ENCODE measurements around the gene STXBP3.

GRCh38 chr1:108803548-108803947 is 57.1 kb downstream of the STXBP3 start:
- TF ChIP-seq POLR2A (IDR thresholded peaks at IDR 0.05; ENCODE audit: low read depth, low read length) = no peak
- TF ChIP-seq RAD21 (IDR thresholded peaks at IDR 0.05; ENCODE audit: low read length) = no peak
- TF ChIP-seq CEBPB (IDR thresholded peaks at IDR 0.05; ENCODE audit: low read depth, low read length) = no peak
- no peak for TF ChIP-seq CTCF (conservative IDR thresholded peaks at IDR 0.05; ENCODE audit: low read depth, low read length)
- TF ChIP-seq RCOR1 (IDR thresholded peaks at IDR 0.05; ENCODE audit: insufficient replicate concordance, low read length) = no peak
- no peak for TF ChIP-seq SMC3 (IDR thresholded peaks at IDR 0.05; ENCODE audit: low read depth, low read length)
- no peak for TF ChIP-seq FOS (IDR thresholded peaks at IDR 0.05; ENCODE audit: low read depth, low read length)
- TF ChIP-seq, protein P1, sequence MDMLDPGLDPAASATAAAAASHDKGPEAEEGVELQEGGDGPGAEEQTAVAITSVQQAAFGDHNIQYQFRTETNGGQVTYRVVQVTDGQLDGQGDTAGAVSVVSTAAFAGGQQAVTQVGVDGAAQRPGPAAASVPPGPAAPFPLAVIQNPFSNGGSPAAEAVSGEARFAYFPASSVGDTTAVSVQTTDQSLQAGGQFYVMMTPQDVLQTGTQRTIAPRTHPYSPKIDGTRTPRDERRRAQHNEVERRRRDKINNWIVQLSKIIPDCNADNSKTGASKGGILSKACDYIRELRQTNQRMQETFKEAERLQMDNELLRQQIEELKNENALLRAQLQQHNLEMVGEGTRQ (IDR thresholded peaks at IDR 0.05; ENCODE audit: low read depth, low read length) = no peak
- no peak for TF ChIP-seq MXI1 (IDR thresholded peaks at IDR 0.05; ENCODE audit: borderline replicate concordance, low read depth, low read length)
- TF ChIP-seq RFX5 (IDR thresholded peaks at IDR 0.05; ENCODE audit: low read depth, low read length) = no peak
- TF ChIP-seq MAZ (IDR thresholded peaks at IDR 0.05; ENCODE audit: borderline replicate concordance, low read depth, low read length) = no peak

All from IMR-90 (cell line).